HG02763 (cell line): ENCODE data around the gene ABI3BP.

Source experiments
- ATAC-seq: cut with Tn5 transposase; IDR thresholded peaks from one replicate; pipeline ENCODE4 v1.9.1; 2021; ENCODE audit warnings: mild to moderate bottlenecking, moderate library complexity; ENCODE audit not compliant: unreplicated experiment

Gene ABI3BP

DNA sequence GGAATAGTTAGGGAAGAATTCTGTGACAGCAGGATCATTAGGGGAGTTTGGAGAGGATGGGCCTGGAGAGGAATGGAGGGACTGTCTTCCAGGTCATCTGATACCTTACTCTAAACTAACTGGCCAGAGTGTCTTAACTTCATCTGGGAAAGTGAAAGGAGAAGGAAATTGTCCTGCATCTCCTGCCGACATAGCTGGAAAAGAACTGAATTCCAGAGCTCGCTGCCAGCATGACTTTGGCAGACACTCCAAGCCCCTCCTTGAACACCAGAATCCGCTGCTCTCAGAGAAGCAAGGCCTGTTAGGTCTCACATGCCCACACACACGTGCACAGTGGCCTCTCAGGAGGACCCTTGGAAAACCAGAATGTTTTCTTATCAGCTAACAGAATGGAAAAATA lies 10.5 kb downstream of the ABI3BP start:
- ATAC-seq = no peak

DNA sequence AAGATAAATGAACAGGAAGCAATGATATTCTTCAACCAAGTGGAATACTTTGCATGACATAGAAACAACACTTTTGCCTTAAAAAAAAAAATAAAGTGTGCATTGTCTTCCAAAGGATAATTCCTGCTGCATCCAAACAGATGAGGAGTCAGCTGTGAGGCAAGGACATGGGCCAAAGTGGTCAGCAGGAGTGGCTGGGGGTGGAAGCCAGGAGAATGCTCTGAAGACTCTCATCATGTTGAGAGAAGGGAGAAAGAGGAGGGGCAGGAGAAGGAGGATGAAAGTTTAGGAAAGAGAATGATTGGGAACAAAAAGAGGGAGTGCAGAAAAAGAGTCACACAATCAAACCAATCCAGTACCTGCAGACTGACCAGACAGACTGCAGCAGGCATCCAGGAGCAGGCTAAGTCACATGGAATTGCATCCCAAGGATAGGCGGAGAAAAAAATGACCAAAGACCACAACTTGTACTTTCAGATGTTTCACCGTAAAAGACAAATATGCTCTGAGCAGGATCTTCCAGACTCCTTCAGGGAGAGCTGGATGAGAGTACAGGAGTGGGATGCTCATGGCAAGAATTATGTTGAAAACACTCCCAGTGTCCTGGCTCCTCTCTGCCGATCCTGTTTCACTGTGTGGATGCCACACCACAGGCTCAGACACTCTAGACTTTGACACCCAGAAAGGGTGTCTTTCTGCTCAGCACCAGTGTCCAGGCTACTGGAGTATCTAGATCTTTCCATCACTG lies 11.9 kb downstream of the ABI3BP start:
- no peak for ATAC-seq

DNA sequence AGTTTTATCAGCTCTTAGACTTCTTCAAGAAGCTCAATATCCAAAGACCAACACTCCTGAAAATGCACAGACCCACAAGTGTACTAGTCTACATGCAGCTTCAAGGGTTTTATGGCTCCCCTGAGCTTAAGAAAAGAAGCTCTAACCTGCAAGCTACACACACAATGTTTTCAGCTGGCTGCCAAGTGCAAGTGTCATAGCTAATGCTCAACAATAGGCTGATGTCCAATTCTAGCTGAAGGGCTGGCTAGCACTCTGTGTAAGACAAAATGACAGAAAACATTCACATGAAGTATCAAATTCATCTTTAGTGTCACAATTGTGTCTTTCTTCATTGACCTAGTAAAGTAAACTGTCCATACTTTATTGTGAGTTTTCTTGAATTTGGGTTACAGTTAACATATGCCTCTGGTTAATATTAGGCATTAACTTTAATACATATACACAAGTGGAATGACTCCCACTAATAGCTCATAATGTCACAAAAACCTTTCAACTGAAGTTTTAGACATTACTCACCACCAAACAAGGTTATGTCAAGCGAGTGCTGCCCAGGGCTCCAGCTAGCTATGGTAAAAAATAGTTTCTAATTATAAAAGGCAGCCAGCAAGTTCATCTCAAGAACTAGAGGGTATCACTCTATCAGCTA lies 15.1 kb downstream of the ABI3BP start:
- ATAC-seq = no peak

GRCh38 chr3:100976611-100977010 lies 16.6 kb downstream of the ABI3BP start:
- ATAC-seq = no peak

DNA sequence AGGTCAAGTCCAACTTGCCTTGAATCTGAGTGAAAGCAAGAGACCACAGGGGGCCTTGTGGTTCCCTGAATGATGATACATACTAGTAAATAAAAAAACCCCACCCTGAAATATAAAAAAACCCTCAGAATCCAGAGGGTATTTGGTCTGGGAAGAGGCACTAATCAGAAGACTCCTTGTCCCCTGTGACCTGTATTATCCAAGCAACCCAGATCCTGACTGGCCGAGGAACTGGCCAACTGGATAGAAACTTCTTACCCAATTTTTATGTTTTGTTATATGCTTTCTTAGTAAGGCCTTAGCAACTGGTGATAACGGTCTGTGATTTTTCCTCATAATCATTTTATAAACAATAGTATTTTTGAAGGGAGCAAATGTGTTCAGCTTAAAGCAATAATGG lies 17.5 kb downstream of the ABI3BP start:
- ATAC-seq = no peak

GRCh38 chr3:100973594-100973993 lies 19.6 kb downstream of the ABI3BP start:
- ATAC-seq = no peak

GRCh38 chr3:100972867-100973266 lies 20.4 kb downstream of the ABI3BP start:
- no peak for ATAC-seq

DNA sequence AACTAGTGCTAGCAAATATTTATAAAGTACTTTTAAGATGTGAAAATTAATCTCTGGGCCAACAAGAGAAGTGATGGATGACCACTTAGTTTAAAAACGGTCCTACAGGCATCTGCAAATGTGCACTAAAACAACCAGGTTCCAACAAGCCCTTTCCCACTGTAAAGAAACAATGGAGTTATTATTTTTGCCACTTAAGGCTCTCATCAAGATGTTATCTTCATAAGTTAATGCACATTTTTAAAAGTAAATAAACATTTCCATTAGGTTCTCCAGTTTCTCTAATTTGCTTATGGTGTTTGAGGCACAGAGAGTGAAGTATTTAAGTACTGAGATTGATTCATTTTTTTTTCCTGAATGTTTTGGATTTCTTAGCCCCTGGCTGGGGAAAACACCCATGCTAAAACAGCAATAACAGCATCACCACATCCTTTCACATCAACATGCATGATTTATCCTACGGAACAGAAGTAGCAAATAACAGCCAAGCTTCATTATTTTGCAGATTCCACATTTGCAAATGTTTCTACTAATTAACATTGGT lies 20.8 kb downstream of the ABI3BP start:
- no peak for ATAC-seq

DNA sequence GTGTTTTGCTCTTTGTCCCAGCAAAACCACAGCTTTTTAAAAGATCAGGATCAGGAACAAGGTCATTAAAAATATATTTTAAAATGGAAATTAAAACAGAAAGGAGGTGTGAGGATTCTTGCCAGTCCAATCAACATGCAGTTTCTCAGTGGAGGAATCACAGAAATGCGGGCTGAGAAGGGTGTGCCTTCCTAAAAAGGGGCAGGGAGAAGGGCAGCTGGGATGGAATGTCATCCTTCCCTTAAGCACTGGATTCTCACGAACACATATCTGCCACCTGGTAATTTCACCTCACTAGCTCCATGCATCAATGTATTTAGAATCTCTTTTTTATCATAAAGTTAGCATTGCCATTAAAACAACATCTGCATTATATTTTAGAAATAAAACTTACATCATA lies 21.4 kb downstream of the ABI3BP start:
- no peak for ATAC-seq

DNA sequence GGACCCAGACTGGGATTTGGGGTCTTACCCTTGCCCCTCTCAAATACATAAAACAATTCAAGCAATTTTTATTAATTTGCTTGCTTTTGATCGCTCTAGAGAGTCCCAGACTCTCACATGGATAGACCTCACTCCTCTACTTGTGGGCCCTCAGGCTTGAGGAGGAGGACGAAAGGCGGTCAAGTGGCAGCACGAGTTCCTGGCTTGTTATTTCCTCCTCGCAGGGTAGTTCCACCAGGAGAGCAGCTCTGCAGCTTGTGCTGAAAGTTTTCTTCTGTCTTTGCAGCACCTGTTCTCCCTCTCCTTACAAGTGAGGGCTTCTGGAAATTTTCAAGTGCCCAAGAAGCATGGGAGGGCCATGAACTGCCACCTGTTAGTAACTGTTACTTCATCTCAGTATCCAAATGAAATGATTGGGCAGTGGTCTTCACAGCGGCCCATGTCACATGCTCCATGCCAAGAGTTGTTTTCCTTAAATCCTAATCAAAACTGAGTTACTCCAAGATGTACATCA lies 22.7 kb downstream of the ABI3BP start:
- no peak for ATAC-seq

GRCh38 chr3:100968932-100969906 lies 24.0 kb downstream of the ABI3BP start:
- no peak for ATAC-seq

- no peak for ATAC-seq
These were observed 26.4 kb downstream of the ABI3BP start for GRCh38 chr3:100966807-100967206.

DNA sequence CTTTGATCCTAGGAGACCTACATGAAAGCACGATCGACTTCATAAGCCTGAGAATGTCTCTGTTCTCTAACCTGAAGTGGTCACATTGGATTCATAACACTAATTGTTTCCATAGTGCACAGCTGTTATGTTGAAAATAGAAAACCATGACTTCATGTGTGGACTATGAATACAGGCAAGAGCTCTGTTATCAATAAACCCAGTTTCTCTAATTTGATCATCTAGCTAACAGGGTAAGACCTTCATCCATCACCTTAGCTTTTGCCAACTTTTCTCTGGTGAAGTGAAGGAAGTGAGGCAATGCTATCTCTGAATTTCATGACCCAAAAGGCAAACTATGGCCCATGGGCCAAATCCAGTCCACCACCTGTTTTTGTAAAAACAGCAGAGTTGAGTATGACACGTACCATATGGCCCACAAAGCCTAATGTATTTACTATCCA lies 27.2 kb downstream of the ABI3BP start:
- no peak for ATAC-seq

DNA sequence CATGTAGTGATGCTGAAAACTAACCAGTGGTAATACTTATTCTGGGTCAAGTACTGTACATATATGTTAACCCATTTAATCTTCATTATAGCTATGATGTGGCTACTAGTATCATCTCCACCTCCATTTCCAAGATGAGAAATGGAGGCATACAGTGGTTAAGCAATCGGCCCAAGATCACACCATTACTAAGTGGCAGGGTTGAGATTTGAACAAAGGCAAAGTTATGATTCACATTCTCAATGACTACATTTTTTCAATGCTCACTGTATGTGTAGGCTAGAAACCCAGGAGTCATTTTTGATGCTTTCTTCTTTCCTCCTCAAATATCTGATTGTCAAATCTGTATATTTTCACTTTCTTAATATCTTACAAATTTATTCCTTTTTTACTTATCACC lies 30.2 kb downstream of the ABI3BP start:
- ATAC-seq = no peak

GRCh38 chr3:100957261-100957986 lies 35.8 kb downstream of the ABI3BP start:
- no peak for ATAC-seq

DNA sequence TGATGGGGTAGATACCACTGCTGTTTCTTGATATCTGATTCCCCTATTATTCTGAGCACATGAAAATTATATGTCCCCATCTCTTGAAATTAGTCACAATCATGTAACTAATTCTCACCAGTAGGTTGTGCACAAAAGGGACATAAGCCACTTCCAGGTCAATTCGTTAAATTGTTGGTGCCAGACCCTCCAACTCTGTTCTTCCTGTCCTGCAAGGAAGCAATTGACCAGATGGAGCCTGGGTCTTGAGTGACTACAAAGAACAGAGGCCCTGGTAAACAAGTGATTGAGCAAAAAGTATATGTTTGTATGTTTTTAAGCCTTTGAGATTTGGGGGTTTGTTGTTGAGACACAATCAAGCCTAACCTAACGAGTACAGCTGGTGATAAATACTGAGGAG lies 36.9 kb downstream of the ABI3BP start:
- ATAC-seq = no peak

GRCh38 chr3:100954990-100955389 lies 38.2 kb downstream of the ABI3BP start:
- ATAC-seq = no peak

DNA sequence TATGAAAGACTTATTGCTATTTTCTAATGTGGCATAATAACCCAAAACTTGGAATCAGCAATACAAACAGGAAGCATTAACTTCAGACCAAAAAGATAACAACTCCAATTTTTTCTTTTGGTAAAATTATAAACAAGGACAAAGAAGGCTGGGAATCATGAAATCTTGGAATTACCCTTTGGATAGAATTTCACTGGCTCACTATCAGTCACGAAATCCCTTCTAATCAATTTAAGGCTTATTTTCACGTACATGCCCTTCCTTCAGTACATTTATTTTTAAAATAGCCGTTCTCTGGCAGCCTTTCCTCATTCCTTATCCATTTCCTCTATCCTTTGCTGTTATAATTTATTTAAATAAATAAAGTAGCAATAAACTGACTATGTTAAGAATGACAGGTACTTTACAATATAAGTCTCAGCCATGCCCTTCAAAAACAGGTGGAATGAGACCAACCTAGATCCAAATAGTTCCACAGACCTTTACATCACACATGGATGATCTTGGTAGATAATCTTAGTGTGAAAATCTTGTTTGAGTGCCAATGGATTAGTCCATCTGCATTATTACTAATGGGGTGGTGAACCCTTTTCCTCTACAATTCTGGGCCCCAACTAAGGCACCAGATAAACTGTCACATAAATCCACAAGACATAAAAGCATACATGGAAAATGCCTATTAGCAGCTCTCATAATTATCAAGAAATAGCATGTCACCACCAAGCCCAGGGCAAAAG lies 38.9 kb downstream of the ABI3BP start:
- ATAC-seq = no peak

DNA sequence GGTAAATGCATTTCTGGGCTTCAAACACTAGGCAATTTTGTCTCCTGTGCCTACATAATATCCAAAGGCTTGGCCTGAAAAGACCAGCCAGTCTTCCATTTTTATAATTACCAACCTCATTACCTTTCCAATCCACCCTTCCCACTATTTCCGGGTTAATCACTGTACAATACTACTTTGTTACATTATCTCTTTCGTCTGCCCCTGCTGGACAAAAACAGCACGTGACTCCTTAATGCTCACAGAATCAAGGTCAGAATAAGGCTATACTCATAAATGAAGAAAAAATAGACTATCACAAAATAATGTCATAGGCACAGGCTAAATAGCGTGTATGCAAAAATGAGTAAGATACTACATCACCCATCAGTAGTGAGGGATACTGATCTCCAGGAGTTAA lies 40.1 kb downstream of the ABI3BP start:
- no peak for ATAC-seq

DNA sequence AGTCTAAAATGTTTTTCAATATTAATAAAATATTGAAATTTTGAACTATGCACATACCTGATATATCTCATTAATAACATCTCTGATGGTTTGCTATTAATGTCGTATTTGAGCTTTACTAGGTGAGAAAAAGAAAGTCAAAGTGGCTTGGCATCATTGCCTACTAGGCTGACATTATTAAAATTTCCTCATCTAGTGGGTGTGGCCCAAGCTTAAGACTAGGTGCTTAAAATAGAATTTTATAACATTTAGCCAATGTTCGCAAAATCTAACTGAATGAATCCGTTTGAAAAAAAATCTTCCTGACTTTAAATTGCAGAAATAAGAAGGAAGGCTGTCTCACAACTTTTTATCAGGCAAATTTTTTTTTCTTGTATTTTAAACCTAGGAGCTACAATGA lies 46.1 kb downstream of the ABI3BP start:
- ATAC-seq = no peak
